HEK293 (cell line): Measurements from ENCODE around the gene NELFB.
A peak's percentile ranks its signal among the peaks of the same experiment; 100 is the strongest.

Experiments used
- BCL11A ChIP-seq: fragments of 450-650 bp; formaldehyde crosslinking; IDR thresholded peaks from 2 replicates; pipeline ENCODE4 v1.5.1; 2016; ENCODE audit warnings: low read depth, missing biosample characterization, missing genetic modification characterization
- FEZF1 ChIP-seq: fragments of 450-650 bp; formaldehyde crosslinking; IDR thresholded peaks from 2 replicates; pipeline ENCODE4 v1.5.1; 2016; ENCODE audit warnings: missing biosample characterization, missing genetic modification characterization
- GFI1B ChIP-seq: fragments of 450-650 bp; formaldehyde crosslinking; IDR thresholded peaks from 2 replicates; pipeline ENCODE4 v1.5.1; 2016; ENCODE audit warnings: missing biosample characterization, missing genetic modification characterization
- REPIN1 ChIP-seq: fragments of 450-650 bp; formaldehyde crosslinking; IDR thresholded peaks from 2 replicates; pipeline ENCODE4 v1.5.1; 2017; ENCODE audit warnings: missing biosample characterization, missing genetic modification characterization, low read depth
- SALL2 ChIP-seq: fragments of 450-650 bp; formaldehyde crosslinking; IDR thresholded peaks from 2 replicates; pipeline ENCODE4 v1.5.0; 2017; ENCODE audit warnings: missing biosample characterization, mild to moderate bottlenecking, missing genetic modification characterization, borderline replicate concordance
- YY1 ChIP-seq: fragments of 450-650 bp; formaldehyde crosslinking; IDR thresholded peaks from 2 replicates; pipeline ENCODE4 v1.5.1; 2018; ENCODE audit warnings: missing biosample characterization, missing genetic modification characterization
- ZNF10 ChIP-seq: fragments of 450-650 bp; formaldehyde crosslinking; IDR thresholded peaks from 2 replicates; pipeline ENCODE4 v1.5.1; 2017; ENCODE audit warnings: missing biosample characterization, missing genetic modification characterization
- ZNF112 ChIP-seq: fragments of 450-650 bp; formaldehyde crosslinking; IDR thresholded peaks from 2 replicates; pipeline ENCODE4 v1.5.0; 2017; ENCODE audit warnings: missing biosample characterization, missing genetic modification characterization
- ZNF138 ChIP-seq: fragments of 450-650 bp; formaldehyde crosslinking; IDR thresholded peaks from 2 replicates; pipeline ENCODE4 v1.5.1; 2016; ENCODE audit warnings: missing biosample characterization, missing genetic modification characterization, borderline replicate concordance
- ZNF16 ChIP-seq: fragments of 450-650 bp; formaldehyde crosslinking; IDR thresholded peaks from 2 replicates; pipeline ENCODE4 v1.5.1; 2016; ENCODE audit warnings: low read depth, missing biosample characterization, missing genetic modification characterization
- ZNF175 ChIP-seq: fragments of 450-650 bp; formaldehyde crosslinking; IDR thresholded peaks from 2 replicates; pipeline ENCODE4 v1.5.1; 2016; ENCODE audit warnings: missing biosample characterization, missing genetic modification characterization
- ZNF19 ChIP-seq: fragments of 450-650 bp; formaldehyde crosslinking; IDR thresholded peaks from 2 replicates; pipeline ENCODE4; 2016; ENCODE audit warnings: missing biosample characterization, missing genetic modification characterization, low read depth
- ZNF221 ChIP-seq: fragments of 450-650 bp; formaldehyde crosslinking; IDR thresholded peaks from 2 replicates; pipeline ENCODE4 v1.5.1; 2017; ENCODE audit warnings: missing biosample characterization, missing genetic modification characterization, borderline replicate concordance
- ZNF23 ChIP-seq: fragments of 450-650 bp; formaldehyde crosslinking; IDR thresholded peaks from 2 replicates; pipeline ENCODE4 v1.5.1; 2016; ENCODE audit warnings: missing biosample characterization, missing genetic modification characterization, borderline replicate concordance
- ZNF391 ChIP-seq: fragments of 450-650 bp; formaldehyde crosslinking; IDR thresholded peaks from 2 replicates; pipeline ENCODE4 v1.5.1; 2016; ENCODE audit warnings: low read depth, missing biosample characterization, missing genetic modification characterization, borderline replicate concordance
- ZNF529 ChIP-seq: fragments of 450-650 bp; formaldehyde crosslinking; IDR thresholded peaks from 2 replicates; pipeline ENCODE4 v1.5.1; 2017; ENCODE audit warnings: missing genetic modification characterization, missing biosample characterization; ENCODE audit not compliant: insufficient replicate concordance
- ZNF768 ChIP-seq: fragments of 450-650 bp; formaldehyde crosslinking; IDR thresholded peaks from 2 replicates; pipeline ENCODE4 v1.5.1; 2018; ENCODE audit warnings: missing biosample characterization, mild to moderate bottlenecking, missing genetic modification characterization
- ZNF843 ChIP-seq: fragments of 450-650 bp; formaldehyde crosslinking; IDR thresholded peaks from 2 replicates; pipeline ENCODE4 v1.5.1; 2016; ENCODE audit warnings: missing biosample characterization, missing genetic modification characterization
- TF ChIP-seq, protein P1 (sequence below): fragments of 450-650 bp; formaldehyde crosslinking; IDR thresholded peaks from 2 replicates; pipeline ENCODE4 v1.5.1; 2017; ENCODE audit warnings: missing biosample characterization, missing genetic modification characterization
- TF ChIP-seq, protein P2 (sequence below): fragments of 450-650 bp; formaldehyde crosslinking; IDR thresholded peaks from 2 replicates; pipeline ENCODE4 v1.5.1; 2016; ENCODE audit warnings: missing biosample characterization, missing genetic modification characterization
- TF ChIP-seq, protein P3 (sequence below): fragments of 450-650 bp; formaldehyde crosslinking; IDR thresholded peaks from 2 replicates; pipeline ENCODE4 v1.5.1; 2016; ENCODE audit warnings: missing biosample characterization, missing genetic modification characterization
- TF ChIP-seq, protein P4 (sequence below): fragments of 450-650 bp; IDR thresholded peaks from 2 replicates; pipeline ENCODE4 v1.5.1; 2018; ENCODE audit warnings: missing biosample characterization, missing genetic modification characterization
- TF ChIP-seq, protein P5 (sequence below): fragments of 450-650 bp; formaldehyde crosslinking; IDR thresholded peaks from 2 replicates; pipeline ENCODE4 v1.5.1; 2016; ENCODE audit warnings: missing biosample characterization, missing genetic modification characterization
- TF ChIP-seq, protein P6 (sequence below): fragments of 450-650 bp; formaldehyde crosslinking; IDR thresholded peaks from 2 replicates; pipeline ENCODE4 v1.5.1; 2016; ENCODE audit warnings: missing biosample characterization, missing genetic modification characterization
- TF ChIP-seq, protein P7 (sequence below): fragments of 450-650 bp; formaldehyde crosslinking; IDR thresholded peaks from 2 replicates; pipeline ENCODE4 v1.5.1; 2016; ENCODE audit warnings: missing biosample characterization, missing genetic modification characterization, borderline replicate concordance

Gene NELFB

DNA sequence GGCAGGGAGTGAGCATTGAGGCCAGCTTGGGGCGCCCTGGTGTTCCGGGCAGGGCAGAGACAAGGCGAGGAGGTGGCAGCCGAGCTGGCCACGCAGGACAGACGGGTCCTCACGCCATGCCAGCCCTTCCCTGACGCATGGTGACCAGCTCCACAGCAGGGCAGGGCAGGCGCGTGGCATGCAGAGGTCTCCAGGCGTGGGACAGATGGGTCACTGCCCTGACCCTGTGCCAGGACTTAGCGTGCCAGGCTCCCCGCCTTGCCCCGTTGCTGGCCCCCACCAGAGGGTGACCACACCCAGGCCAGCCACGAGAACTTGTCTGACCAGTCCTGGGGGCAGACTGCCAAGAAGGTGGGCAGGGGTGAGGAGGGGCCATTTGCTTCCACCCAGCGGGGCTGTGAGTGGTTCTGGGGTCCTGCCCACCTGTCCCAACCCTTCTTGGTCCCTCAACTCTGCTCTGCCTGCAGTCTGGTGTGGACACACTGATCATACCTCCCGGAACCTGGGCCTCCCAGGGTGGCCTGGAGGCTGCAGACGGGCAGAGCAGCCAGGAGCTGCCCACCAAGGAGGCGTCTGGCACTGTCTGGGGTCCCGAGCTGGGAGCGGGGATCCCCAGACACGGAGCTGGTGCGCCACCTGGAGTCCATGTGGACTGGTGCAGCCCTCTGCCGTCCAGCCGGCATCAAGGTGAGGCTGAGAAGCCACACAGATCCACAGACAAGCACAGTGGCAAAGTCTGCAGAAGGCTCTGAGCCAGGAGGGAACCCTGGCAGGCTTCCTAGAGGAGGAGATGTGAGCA lies 27.9 kb upstream of the NELFB start, which contains the start of gene RNF224 (continued):
- TF ChIP-seq, protein P1, sequence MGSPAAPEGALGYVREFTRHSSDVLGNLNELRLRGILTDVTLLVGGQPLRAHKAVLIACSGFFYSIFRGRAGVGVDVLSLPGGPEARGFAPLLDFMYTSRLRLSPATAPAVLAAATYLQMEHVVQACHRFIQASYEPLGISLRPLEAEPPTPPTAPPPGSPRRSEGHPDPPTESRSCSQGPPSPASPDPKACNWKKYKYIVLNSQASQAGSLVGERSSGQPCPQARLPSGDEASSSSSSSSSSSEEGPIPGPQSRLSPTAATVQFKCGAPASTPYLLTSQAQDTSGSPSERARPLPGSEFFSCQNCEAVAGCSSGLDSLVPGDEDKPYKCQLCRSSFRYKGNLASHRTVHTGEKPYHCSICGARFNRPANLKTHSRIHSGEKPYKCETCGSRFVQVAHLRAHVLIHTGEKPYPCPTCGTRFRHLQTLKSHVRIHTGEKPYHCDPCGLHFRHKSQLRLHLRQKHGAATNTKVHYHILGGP (tag by site-specific recombination): no peak
- TF ChIP-seq ZNF843 (tag by site-specific recombination): no peak
- TF ChIP-seq, protein P2, sequence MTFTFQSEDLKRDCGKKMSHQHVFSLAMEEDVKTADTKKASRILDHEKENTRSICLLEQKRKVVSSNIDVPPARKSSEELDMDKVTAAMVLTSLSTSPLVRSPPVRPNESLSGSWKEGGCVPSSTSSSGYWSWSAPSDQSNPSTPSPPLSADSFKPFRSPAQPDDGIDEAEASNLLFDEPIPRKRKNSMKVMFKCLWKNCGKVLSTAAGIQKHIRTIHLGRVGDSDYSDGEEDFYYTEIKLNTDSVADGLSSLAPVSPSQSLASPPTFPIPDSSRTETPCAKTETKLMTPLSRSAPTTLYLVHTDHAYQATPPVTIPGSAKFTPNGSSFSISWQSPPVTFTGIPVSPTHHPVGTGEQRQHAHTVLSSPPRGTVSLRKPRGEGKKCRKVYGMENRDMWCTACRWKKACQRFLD (tag by site-specific recombination): no peak
- TF ChIP-seq, protein P3, sequence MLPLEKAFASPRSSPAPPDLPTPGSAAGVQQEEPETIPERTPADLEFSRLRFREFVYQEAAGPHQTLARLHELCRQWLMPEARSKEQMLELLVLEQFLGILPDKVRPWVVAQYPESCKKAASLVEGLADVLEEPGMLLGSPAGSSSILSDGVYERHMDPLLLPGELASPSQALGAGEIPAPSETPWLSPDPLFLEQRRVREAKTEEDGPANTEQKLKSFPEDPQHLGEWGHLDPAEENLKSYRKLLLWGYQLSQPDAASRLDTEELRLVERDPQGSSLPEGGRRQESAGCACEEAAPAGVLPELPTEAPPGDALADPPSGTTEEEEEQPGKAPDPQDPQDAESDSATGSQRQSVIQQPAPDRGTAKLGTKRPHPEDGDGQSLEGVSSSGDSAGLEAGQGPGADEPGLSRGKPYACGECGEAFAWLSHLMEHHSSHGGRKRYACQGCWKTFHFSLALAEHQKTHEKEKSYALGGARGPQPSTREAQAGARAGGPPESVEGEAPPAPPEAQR: no peak
- no peak for TF ChIP-seq ZNF16 (tag by site-specific recombination)
- no peak for TF ChIP-seq REPIN1 (tag by site-specific recombination)
- TF ChIP-seq ZNF138 (tag by site-specific recombination): no peak
- no peak for TF ChIP-seq ZNF112 (tag by site-specific recombination)
- TF ChIP-seq, protein P4, sequence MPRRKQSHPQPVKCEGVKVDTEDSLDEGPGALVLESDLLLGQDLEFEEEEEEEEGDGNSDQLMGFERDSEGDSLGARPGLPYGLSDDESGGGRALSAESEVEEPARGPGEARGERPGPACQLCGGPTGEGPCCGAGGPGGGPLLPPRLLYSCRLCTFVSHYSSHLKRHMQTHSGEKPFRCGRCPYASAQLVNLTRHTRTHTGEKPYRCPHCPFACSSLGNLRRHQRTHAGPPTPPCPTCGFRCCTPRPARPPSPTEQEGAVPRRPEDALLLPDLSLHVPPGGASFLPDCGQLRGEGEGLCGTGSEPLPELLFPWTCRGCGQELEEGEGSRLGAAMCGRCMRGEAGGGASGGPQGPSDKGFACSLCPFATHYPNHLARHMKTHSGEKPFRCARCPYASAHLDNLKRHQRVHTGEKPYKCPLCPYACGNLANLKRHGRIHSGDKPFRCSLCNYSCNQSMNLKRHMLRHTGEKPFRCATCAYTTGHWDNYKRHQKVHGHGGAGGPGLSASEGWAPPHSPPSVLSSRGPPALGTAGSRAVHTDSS (tag by site-specific recombination): no peak
- TF ChIP-seq ZNF768 (tag by site-specific recombination): no peak
- no peak for TF ChIP-seq ZNF529 (tag by site-specific recombination)
- TF ChIP-seq ZNF391 (tag by site-specific recombination): no peak
- TF ChIP-seq, protein P5, sequence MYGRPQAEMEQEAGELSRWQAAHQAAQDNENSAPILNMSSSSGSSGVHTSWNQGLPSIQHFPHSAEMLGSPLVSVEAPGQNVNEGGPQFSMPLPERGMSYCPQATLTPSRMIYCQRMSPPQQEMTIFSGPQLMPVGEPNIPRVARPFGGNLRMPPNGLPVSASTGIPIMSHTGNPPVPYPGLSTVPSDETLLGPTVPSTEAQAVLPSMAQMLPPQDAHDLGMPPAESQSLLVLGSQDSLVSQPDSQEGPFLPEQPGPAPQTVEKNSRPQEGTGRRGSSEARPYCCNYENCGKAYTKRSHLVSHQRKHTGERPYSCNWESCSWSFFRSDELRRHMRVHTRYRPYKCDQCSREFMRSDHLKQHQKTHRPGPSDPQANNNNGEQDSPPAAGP: peak; percentile 65
- TF ChIP-seq, protein P6, sequence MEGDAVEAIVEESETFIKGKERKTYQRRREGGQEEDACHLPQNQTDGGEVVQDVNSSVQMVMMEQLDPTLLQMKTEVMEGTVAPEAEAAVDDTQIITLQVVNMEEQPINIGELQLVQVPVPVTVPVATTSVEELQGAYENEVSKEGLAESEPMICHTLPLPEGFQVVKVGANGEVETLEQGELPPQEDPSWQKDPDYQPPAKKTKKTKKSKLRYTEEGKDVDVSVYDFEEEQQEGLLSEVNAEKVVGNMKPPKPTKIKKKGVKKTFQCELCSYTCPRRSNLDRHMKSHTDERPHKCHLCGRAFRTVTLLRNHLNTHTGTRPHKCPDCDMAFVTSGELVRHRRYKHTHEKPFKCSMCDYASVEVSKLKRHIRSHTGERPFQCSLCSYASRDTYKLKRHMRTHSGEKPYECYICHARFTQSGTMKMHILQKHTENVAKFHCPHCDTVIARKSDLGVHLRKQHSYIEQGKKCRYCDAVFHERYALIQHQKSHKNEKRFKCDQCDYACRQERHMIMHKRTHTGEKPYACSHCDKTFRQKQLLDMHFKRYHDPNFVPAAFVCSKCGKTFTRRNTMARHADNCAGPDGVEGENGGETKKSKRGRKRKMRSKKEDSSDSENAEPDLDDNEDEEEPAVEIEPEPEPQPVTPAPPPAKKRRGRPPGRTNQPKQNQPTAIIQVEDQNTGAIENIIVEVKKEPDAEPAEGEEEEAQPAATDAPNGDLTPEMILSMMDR: peak; percentile 93
- no peak for TF ChIP-seq ZNF175 (tag by site-specific recombination)
- TF ChIP-seq FEZF1 (tag by site-specific recombination): no peak
- peak; percentile 52; the same call in 1 of the 2 replicates for TF ChIP-seq BCL11A (tag by site-specific recombination)
- no peak for TF ChIP-seq ZNF19 (tag by site-specific recombination)
- no peak for TF ChIP-seq YY1 (tag by site-specific recombination)
- TF ChIP-seq SALL2 (tag by site-specific recombination): no peak
- TF ChIP-seq ZNF23 (tag by site-specific recombination): no peak
- TF ChIP-seq, protein P7, sequence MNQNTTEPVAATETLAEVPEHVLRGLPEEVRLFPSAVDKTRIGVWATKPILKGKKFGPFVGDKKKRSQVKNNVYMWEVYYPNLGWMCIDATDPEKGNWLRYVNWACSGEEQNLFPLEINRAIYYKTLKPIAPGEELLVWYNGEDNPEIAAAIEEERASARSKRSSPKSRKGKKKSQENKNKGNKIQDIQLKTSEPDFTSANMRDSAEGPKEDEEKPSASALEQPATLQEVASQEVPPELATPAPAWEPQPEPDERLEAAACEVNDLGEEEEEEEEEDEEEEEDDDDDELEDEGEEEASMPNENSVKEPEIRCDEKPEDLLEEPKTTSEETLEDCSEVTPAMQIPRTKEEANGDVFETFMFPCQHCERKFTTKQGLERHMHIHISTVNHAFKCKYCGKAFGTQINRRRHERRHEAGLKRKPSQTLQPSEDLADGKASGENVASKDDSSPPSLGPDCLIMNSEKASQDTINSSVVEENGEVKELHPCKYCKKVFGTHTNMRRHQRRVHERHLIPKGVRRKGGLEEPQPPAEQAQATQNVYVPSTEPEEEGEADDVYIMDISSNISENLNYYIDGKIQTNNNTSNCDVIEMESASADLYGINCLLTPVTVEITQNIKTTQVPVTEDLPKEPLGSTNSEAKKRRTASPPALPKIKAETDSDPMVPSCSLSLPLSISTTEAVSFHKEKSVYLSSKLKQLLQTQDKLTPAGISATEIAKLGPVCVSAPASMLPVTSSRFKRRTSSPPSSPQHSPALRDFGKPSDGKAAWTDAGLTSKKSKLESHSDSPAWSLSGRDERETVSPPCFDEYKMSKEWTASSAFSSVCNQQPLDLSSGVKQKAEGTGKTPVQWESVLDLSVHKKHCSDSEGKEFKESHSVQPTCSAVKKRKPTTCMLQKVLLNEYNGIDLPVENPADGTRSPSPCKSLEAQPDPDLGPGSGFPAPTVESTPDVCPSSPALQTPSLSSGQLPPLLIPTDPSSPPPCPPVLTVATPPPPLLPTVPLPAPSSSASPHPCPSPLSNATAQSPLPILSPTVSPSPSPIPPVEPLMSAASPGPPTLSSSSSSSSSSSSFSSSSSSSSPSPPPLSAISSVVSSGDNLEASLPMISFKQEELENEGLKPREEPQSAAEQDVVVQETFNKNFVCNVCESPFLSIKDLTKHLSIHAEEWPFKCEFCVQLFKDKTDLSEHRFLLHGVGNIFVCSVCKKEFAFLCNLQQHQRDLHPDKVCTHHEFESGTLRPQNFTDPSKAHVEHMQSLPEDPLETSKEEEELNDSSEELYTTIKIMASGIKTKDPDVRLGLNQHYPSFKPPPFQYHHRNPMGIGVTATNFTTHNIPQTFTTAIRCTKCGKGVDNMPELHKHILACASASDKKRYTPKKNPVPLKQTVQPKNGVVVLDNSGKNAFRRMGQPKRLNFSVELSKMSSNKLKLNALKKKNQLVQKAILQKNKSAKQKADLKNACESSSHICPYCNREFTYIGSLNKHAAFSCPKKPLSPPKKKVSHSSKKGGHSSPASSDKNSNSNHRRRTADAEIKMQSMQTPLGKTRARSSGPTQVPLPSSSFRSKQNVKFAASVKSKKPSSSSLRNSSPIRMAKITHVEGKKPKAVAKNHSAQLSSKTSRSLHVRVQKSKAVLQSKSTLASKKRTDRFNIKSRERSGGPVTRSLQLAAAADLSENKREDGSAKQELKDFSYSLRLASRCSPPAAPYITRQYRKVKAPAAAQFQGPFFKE (tag by site-specific recombination): no peak
- no peak for TF ChIP-seq ZNF10 (tag by site-specific recombination)
- TF ChIP-seq GFI1B: no peak
- no peak for TF ChIP-seq ZNF221
